GM12874 (cell line): ENCODE measurements around the gene CEP128.
A peak's percentile ranks its signal among the peaks of the same experiment; 100 is the strongest.

Source experiments
- CTCF ChIP-seq: IDR thresholded peaks from 2 replicates; pipeline ENCODE4 v1.5.1; 2011; ENCODE audit warnings: low read depth, mild to moderate bottlenecking, control low read depth, low read length, moderate library complexity; ENCODE audit not compliant: insufficient read depth

Gene CEP128

DNA sequence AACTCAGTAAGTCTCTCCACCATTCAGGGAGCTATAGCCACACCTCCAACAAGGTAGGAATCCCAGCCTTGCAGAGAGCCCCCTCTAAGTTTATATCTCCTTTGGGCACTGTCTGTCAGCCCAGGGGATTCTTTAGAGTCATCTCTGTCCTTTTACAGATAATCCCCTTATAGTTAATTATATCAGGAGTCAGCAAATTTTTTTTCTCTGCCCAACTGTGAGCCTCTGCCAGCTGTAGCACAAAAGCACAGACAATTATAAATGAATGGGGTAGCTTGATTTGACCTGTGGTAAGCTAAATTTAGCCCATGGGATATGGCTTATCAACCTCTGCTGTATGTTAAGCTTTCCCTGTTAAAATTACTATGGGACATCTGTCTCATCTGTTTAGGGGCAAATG lies 8.3 kb downstream of the CEP128 start:
- no peak for TF ChIP-seq CTCF

DNA sequence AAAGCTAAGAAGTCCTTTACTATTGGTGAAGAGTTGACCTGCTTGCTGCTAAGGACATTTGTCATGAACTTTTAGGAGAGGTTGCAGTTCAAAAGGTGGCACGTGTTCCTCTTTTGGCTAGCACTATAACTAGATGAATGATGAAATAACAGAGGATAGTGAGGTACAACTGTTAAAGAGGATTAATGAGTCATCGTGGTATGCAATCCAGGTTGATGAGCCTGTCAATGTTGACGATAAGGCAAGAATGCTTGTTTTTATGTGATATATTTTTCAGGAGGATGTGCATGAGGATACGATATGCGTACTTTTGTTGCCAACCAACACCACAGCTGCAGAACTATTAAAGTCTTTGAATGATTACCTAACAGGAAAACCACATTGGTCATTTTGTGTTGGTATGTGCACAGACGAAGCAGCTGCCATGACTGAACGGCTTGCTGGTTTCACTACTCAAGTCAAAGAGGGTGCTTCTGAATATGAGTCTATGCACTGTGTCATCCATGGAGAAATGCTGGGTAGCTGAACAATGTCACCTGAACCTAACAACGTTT lies 10.6 kb downstream of the CEP128 start:
- TF ChIP-seq CTCF, result no peak

DNA sequence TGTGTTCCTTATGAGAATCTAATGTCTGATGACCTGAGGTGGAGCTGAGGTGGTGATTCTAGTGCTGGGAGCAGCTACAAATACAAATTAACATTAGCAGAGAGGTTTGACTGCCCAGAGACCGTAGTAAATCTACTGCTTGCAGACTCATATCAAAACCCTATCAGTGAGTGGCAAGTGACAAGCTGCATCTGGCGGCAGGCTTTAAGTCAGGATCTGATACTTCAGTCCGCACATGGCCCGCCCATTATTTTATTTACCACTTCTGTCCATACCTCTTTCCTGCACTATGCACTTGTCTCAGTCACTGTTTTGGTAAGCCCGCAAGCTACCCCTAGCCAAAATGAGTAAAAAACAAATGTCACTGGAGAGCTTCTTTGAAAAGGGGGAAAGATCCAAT lies 11.4 kb downstream of the CEP128 start:
- TF ChIP-seq CTCF, result no peak

DNA sequence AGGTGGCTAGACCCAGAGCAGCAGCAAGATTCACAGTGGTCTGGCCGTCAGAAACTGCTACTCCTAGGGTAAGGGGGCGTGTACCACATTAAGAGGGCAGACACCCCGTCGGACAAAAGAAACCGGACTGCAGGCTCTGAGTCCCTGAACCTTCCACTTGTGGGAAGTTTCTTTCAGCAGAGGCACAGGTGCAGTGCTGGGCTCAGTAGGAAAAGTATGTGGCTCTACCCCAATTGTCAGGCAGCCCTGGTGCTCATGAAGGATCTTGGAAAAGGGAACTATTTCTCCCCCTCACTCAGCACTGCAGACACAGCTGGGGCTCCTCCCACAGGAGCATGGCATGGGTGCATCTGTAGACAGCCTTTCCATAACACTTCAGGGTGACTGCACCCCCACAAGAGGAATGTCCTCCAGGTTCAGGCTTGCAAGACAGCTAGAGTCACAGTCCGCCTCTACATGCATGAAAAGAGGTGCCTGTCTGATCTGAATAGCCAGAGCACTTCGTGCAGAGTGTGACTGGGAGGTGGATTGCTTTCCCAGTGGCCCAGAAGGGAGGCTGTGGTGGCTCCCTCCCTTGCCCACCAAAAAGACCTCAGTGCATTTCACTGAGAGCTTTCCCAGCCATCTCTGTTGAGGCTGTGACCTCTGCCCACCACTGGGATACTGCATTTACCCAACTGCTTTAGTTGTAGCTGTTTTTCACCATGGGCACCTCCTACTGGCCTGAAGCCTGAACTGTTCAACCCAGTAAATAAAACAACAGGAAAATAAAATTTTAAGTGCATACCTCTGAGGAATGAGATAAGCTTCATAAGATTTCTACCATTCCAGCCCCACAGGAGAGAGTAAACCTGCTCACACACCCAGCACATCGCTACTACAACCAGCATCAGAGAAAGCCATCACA lies 14.2 kb downstream of the CEP128 start:
- TF ChIP-seq CTCF, result peak; percentile 12; the same call in 1 of the 2 replicates

GRCh38 chr14:80926397-80927082 lies 15.0 kb downstream of the CEP128 start:
- TF ChIP-seq CTCF, result no peak

GRCh38 chr14:80924365-80925103 lies 17.0 kb downstream of the CEP128 start:
- no peak for TF ChIP-seq CTCF

DNA sequence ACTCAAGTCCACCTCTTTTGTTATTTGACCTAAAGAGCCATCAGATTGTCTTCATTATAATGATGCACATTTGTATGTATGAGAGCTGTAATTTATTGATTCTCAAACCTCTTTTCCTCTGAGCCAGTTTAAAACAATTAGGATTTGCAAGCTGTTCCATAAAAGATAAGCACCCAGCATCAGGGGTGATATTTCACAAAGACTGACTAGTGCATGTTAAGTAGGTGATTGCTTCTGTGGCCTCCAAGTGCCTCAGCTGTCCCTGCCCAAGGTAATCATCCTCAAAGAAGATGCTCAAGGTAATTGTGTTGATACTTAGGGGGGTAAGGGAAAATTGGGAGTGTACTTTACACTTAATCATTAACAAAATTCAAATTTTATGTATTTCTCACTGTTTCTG lies 18.2 kb downstream of the CEP128 start:
- no peak for TF ChIP-seq CTCF
